IMR-90 (cell line): ENCODE measurements around the gene CCNB2. TPM values are rescaled to one million over a fixed set of nuclear protein-coding genes. Genes with fewer than 3 reads are reported as not detected.

Source experiments
- ATAC-seq: fragments of 200-7000 bp; cut with Tn5 transposase; 2 replicates; pipeline ENCODE4 v1.9.1; 2020; ENCODE audit warnings: low read depth, mild to moderate bottlenecking, moderate library complexity
- BruUV-seq: library from RNA; stranded (reverse); fragments of 400-500 nt; replicated peaks from 2 replicates; lab custom pipeline; 2021; lab: Mats Ljungman, UMichigan
- CTCF ChIA-PET: fragments of 300-600 bp; formaldehyde crosslinking; extraction: SDS; loops from one replicate; lab custom pipeline; 2021; ENCODE audit warnings: antibody characterized with exemption; lab: Yijun Ruan, JAX
- POLR2A ChIA-PET: fragments of 300-600 bp; sonication (Branson Sonifier 250); formaldehyde crosslinking; loops from one replicate; lab custom pipeline; 2022; ENCODE audit warnings: antibody characterized with exemption; ENCODE audit not compliant: unreplicated experiment; lab: Charles Lee
- DNase-seq: peaks from one replicate; pipeline ENCODE4 v3.0.0; 2013
- H2AFZ ChIP-seq: replicated peaks from 2 replicates; pipeline ENCODE3; 2013; ENCODE audit warnings: low read length, mild to moderate bottlenecking; ENCODE audit not compliant: poor library complexity
- H2AK5ac ChIP-seq: 2 replicates; pipeline ENCODE4 v1.6.1; 2013; ENCODE audit warnings: low read depth, low read length, inconsistent platforms
- H2AK9ac ChIP-seq: replicated peaks from 2 replicates; pipeline ENCODE3; 2013; ENCODE audit warnings: mild to moderate bottlenecking, low read depth, low read length, moderate library complexity; ENCODE audit not compliant: poor library complexity
- H2BK120ac ChIP-seq: 2 replicates; pipeline ENCODE4 v1.6.1; 2013; ENCODE audit warnings: low read depth, low read length, inconsistent platforms
- H2BK15ac ChIP-seq: 3 replicates; pipeline ENCODE4 v1.6.1; 2013; ENCODE audit warnings: low read depth, low read length, inconsistent platforms
- H2BK20ac ChIP-seq: 2 replicates; pipeline ENCODE4 v1.6.1; 2013; ENCODE audit warnings: low read depth, mild to moderate bottlenecking, inconsistent platforms, low read length, moderate library complexity
- H2BK5ac ChIP-seq: 2 replicates; pipeline ENCODE4 v1.6.1; 2013; ENCODE audit warnings: mild to moderate bottlenecking, low read depth, low read length, inconsistent platforms; ENCODE audit not compliant: poor library complexity, severe bottlenecking
- H3K14ac ChIP-seq: replicated peaks from 2 replicates; pipeline ENCODE4 v1.6.1; 2013; ENCODE audit warnings: low read depth, low read length, inconsistent platforms
- H3K18ac ChIP-seq: 2 replicates; pipeline ENCODE4 v1.6.1; 2013; ENCODE audit warnings: low read depth, low read length, control low read depth
- H3K23ac ChIP-seq: 2 replicates; pipeline ENCODE4 v1.6.1; 2013; ENCODE audit warnings: low read depth, low read length, inconsistent platforms
- H3K27ac ChIP-seq: 2 replicates; pipeline ENCODE4 v1.5.1; 2013; ENCODE audit warnings: mild to moderate bottlenecking, control low read depth, low read length; ENCODE audit not compliant: insufficient read depth
- H3K27me3 ChIP-seq: 2 replicates; pipeline ENCODE4 v1.6.1; 2013; ENCODE audit warnings: low read length; ENCODE audit not compliant: control insufficient read depth, insufficient read depth
- H3K36me3 ChIP-seq: 2 replicates; pipeline ENCODE4 v1.6.1; 2013; ENCODE audit warnings: low read length, mixed read lengths; ENCODE audit not compliant: control insufficient read depth, insufficient read depth
- H3K4ac ChIP-seq: 2 replicates; pipeline ENCODE4 v1.6.1; 2013; ENCODE audit warnings: low read depth, low read length, inconsistent platforms
- H3K4me1 ChIP-seq: 2 replicates; pipeline ENCODE4 v1.6.1; 2013; ENCODE audit warnings: low read length, mixed read lengths; ENCODE audit not compliant: control insufficient read depth, insufficient read depth
- H3K4me2 ChIP-seq: 2 replicates; pipeline ENCODE4 v1.6.1; 2013; ENCODE audit warnings: low read depth, mild to moderate bottlenecking, control low read depth, low read length, moderate library complexity
- H3K4me3 ChIP-seq: 2 replicates; pipeline ENCODE4 v1.5.1; 2013; ENCODE audit warnings: low read depth, mild to moderate bottlenecking, control low read depth, low read length, moderate library complexity; ENCODE audit not compliant: insufficient read depth
- H3K56ac ChIP-seq: 2 replicates; pipeline ENCODE4 v1.6.1; 2013; ENCODE audit warnings: low read length, inconsistent platforms; ENCODE audit not compliant: insufficient read depth; ENCODE audit errors: extremely low read depth
- H3K79me1 ChIP-seq, 2 experiments: 2 replicates each; pipeline ENCODE4 v1.6.1; 2013; ENCODE audit warnings: low read length in 2 of 2, inconsistent platforms in 1 of 2, low read depth in 1 of 2
- H3K9ac ChIP-seq: 2 replicates; pipeline ENCODE4 v1.6.1; 2013; ENCODE audit warnings: low read depth, low read length, control low read depth
- H3K9me1 ChIP-seq: 2 replicates; pipeline ENCODE4 v1.6.1; 2013; ENCODE audit warnings: low read length, inconsistent platforms; ENCODE audit not compliant: insufficient read depth
- H3K9me3 ChIP-seq: 2 replicates; pipeline ENCODE4 v1.6.1; 2013; ENCODE audit warnings: low read length; ENCODE audit not compliant: control insufficient read depth, insufficient read depth
- H4K20me1 ChIP-seq: 2 replicates; pipeline ENCODE4 v1.6.1; 2013; ENCODE audit warnings: low read length, inconsistent platforms; ENCODE audit not compliant: insufficient read depth
- H4K5ac ChIP-seq: 2 replicates; pipeline ENCODE4 v1.6.1; 2013; ENCODE audit warnings: mild to moderate bottlenecking, low read depth, low read length, control low read depth
- H4K8ac ChIP-seq, 2 experiments: 2 replicates each; pipeline ENCODE4 v1.6.1; 2013; ENCODE audit warnings: low read depth in 2 of 2, low read length in 2 of 2, control low read depth in 1 of 2, inconsistent platforms in 1 of 2
- H4K91ac ChIP-seq: 2 replicates; pipeline ENCODE4 v1.6.1; 2013; ENCODE audit warnings: low read depth, low read length, inconsistent platforms; ENCODE audit not compliant: insufficient read depth
- RAD21 ChIP-seq: IDR thresholded peaks from 2 replicates; pipeline ENCODE4 v1.6.1; 2012; ENCODE audit warnings: low read length, improper control_type of control experiment
- RCOR1 ChIP-seq: IDR thresholded peaks from 2 replicates; pipeline ENCODE4 v1.6.1; 2012; ENCODE audit warnings: mild to moderate bottlenecking, low read length, improper control_type of control experiment; ENCODE audit not compliant: insufficient replicate concordance
- RFX5 ChIP-seq: IDR thresholded peaks from 2 replicates; pipeline ENCODE4 v1.8.0; 2012; ENCODE audit warnings: low read depth, mild to moderate bottlenecking, low read length, moderate library complexity
- SMC3 ChIP-seq: fragments of 150-350 bp; IDR thresholded peaks from 2 replicates; pipeline ENCODE4 v1.6.1; 2016; ENCODE audit warnings: low read depth, mild to moderate bottlenecking, antibody characterized with exemption, low read length, moderate library complexity
- whole genome bisulfite sequencing, 2 experiments: methylation state at CpG; one replicate each; pipeline versions ENCODE4 v1.1.5 to v1.1.7; 2013; ENCODE audit warnings: missing lambda C conversion rate in 2 of 2; ENCODE audit not compliant: insufficient read length in 1 of 2; ENCODE audit errors: extremely low coverage in 2 of 2; 5-methylcytosine and 5-hydroxymethylcytosine counted together
- dilution Hi-C: fragments of 300-500 bp; cut with HindIII; formaldehyde crosslinking; loops from one replicate; pipeline ENCODE4 v1.14.3; 2018; ENCODE audit warnings: low sequenced_read_pairs; ENCODE audit not compliant: unreplicated experiment
- in situ Hi-C: fragments of 300-500 bp; cut with MboI; formaldehyde crosslinking; loops from 3 replicates; pipeline ENCODE4 v1.14.3; 2019; ENCODE audit warnings: low sequenced_read_pairs, inconsistent platforms, mixed read lengths
- intact Hi-C: fragments of 100-400 bp; cut with micrococcal nuclease; formaldehyde crosslinking; loops from 2 replicates; pipeline ENCODE4 v1.10.0; 2022
- polyA plus RNA-seq, 3 experiments: library from polyadenylated mRNA; depleted of rRNA; stranded (reverse); fragments of >200 nt; gene quantifications; 2 replicates each; pipeline ENCODE4 v1.2.3, GENCODE V29; 2012; ENCODE audit warnings: low replicate concordance in 1 of 3
- total RNA-seq: library from RNA; depleted of rRNA; stranded (reverse); fragments of >200 nt; gene quantifications from 2 replicates; pipeline ENCODE4 v1.2.3, GENCODE V29; 2012
- TF ChIP-seq, protein P1 (sequence below): fragments of 150-350 bp; IDR thresholded peaks from 2 replicates; pipeline ENCODE4 v1.6.1; 2017; ENCODE audit warnings: mild to moderate bottlenecking, antibody characterized with exemption, low read length, low read depth
- TF ChIP-seq, protein P2 (sequence below): fragments of 150-350 bp; IDR thresholded peaks from 2 replicates; pipeline ENCODE4 v1.6.1; 2016; ENCODE audit warnings: low read depth, mild to moderate bottlenecking, low read length, moderate library complexity, borderline replicate concordance

Gene CCNB2
- total and polyA plus RNA-seq, 2 of the 4 experiments (the other 2 are of a cell fraction), result 52.5 to 54.6 TPM

DNA sequence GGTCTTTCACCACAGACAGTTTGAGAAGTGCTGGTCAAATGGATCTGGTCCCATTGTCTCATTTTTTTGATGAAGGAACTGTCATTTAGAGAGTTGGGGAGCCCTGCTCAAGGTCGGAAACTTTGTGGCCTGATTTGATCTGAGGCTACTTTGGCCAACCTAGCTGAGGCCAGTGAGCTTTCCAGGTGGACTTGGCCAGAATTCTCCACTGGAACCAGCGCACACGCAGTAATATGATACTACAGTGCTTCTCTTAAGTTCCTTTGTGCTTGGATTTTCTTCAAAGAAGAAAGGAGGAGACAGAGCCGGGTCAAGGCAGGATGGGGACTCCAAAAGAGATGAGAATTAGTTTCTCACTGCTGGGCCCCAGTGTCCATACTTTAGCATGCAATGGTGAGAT, 50.5 kb downstream of the CCNB2 start:
- Histone ChIP-seq H3K27ac (no peak overlapping the region), H3K79me1 (no peaks in the 10 kb centered on the region; a peak in 1 of 4 replicates), H3K36me3 (peaks cover 34% of the 10 kb centered on the region), H2BK120ac (no peak overlapping the region), H3K4me2 (no peak overlapping the region), H4K8ac (no peak overlapping the region), H2AK9ac (no peak overlapping the region), H3K4me1 (no peaks in the 10 kb centered on the region), H3K56ac (no peak overlapping the region), H2BK15ac (no peak overlapping the region), H3K4ac (no peak overlapping the region), H3K9ac (no peak overlapping the region), H3K14ac (no peak overlapping the region), H3K9me3 (no peaks in the 10 kb centered on the region), H3K27me3 (no peaks in the 10 kb centered on the region), H3K23ac (no peak overlapping the region), H2BK5ac (no peak overlapping the region), H3K4me3 (no peak overlapping the region), H4K91ac (no peak overlapping the region), H2AK5ac (no peak overlapping the region), H2BK20ac (no peak overlapping the region), H3K9me1 (0 out of 2 replicates have a peak, but pooled peaks cover 5% of the 10 kb centered on the region), H3K18ac (no peak overlapping the region), H4K5ac (no peak overlapping the region), H2AFZ (no peak overlapping the region), H4K20me1 (no peaks in the 10 kb centered on the region)
- dilution Hi-C loops, result no loop called here
- 100% methylated on average over 1 of the region's 4 CpGs; no CpG with 5 or more reads in 1 of the 2 experiments for WGBS, 2 experiments
- TF ChIP-seq, protein P1, sequence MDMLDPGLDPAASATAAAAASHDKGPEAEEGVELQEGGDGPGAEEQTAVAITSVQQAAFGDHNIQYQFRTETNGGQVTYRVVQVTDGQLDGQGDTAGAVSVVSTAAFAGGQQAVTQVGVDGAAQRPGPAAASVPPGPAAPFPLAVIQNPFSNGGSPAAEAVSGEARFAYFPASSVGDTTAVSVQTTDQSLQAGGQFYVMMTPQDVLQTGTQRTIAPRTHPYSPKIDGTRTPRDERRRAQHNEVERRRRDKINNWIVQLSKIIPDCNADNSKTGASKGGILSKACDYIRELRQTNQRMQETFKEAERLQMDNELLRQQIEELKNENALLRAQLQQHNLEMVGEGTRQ, result no peak
- TF ChIP-seq, protein P2, sequence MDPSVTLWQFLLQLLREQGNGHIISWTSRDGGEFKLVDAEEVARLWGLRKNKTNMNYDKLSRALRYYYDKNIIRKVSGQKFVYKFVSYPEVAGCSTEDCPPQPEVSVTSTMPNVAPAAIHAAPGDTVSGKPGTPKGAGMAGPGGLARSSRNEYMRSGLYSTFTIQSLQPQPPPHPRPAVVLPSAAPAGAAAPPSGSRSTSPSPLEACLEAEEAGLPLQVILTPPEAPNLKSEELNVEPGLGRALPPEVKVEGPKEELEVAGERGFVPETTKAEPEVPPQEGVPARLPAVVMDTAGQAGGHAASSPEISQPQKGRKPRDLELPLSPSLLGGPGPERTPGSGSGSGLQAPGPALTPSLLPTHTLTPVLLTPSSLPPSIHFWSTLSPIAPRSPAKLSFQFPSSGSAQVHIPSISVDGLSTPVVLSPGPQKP, result no peak
- TF ChIP-seq SMC3, result no peak
- TF ChIP-seq RAD21, result no peak
- TF ChIP-seq RFX5, result no peak
- no peak for TF ChIP-seq RCOR1
- ATAC-seq (no peak), DNase-seq (no peak)
- intact Hi-C loops, result no loop called here
- ChIA-PET POLR2A (no interaction called here), CTCF (no interaction called here)
- in situ Hi-C loops, result no loop called here
- no TSS peak for BruUV-seq
